KBM-7 (cell line): ENCODE data around the gene CAMTA1.

ENCODE experiments used
- DNase-seq: peaks from one replicate; pipeline ENCODE4 v3.0.0-alpha.2; 2015
- in situ Hi-C: fragments of 300-500 bp; cut with MboI; formaldehyde crosslinking; loops from 2 replicates; pipeline ENCODE4 v1.14.3; 2020; ENCODE audit warnings: low sequenced_read_pairs, low pct_unique_long_range_greater_than_20kb, mixed read lengths

The CAMTA1 gene

GRCh38 chr1:7232441-7233236 is 447.4 kb downstream of the CAMTA1 start:
- no peak for DNase-seq
- in situ Hi-C loops, result no loop called here

DNA sequence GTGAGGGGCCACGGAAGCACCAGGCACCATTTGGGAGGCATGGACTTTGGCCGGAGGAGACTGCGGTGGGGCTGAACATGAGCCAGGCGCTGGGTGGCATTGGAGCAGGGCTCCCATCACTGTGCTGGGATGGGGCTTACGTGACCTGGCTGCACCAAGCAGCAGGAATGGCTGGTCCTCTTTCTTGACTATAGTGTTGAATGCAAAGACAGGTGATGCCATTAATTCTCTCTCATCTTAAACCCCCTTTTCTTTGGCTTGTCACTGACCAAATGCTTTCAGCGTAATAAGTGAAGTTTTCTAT is 447.9 kb downstream of the CAMTA1 start:
- in situ Hi-C loops, result no loop called here
- no peak for DNase-seq

DNA sequence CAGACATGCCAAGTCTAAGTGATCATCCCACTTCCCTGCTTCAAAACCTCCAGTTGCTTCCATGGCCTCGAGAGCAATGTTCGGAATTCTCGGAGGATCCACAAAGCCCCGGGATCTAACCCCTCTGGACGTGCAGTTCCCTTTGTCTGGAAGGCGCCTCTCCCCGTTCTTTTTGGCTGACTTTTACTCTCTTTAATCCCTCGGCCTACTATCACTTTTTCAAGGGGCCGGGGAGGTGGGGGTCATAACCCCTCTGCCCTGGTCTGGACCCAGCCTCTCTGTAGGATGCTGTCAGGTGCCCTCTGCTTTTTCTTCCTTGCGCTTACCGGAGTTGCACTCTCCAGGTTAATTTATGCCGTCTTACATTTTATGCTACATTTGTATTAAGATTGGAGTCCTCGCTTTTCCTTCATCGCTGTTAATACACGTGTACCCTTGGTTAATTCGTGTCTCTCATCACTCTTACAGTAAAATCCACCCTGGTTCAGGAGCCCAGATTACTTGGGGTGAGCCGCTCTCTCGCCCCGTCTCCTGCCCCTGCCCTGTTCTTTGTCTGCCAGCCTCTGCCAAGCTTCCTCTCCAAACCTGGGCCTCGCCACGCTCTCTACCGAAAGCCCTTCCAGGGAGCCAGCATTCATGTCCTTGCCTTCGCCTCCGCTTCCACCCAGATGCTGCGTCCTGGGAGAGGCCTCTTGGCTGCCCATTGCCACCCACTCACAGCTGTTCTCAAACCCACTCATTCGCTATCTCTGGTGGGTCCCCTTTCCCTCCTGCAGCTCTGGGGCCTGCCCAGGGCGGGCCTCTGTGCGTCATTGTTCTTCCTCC is 448.6 kb downstream of the CAMTA1 start:
- in situ Hi-C loops, result no loop called here
- no peak for DNase-seq

- in situ Hi-C loops, result no loop called here
- no peak for DNase-seq
Measured at GRCh38 chr1:7234471-7234755, 449.2 kb downstream of the CAMTA1 start.

GRCh38 chr1:7235871-7236517 is 450.7 kb downstream of the CAMTA1 start:
- no peak for DNase-seq
- in situ Hi-C loops, result no loop called here

GRCh38 chr1:7236844-7237515 is 451.7 kb downstream of the CAMTA1 start:
- DNase-seq, result no peak
- in situ Hi-C loops, result no loop called here

DNA sequence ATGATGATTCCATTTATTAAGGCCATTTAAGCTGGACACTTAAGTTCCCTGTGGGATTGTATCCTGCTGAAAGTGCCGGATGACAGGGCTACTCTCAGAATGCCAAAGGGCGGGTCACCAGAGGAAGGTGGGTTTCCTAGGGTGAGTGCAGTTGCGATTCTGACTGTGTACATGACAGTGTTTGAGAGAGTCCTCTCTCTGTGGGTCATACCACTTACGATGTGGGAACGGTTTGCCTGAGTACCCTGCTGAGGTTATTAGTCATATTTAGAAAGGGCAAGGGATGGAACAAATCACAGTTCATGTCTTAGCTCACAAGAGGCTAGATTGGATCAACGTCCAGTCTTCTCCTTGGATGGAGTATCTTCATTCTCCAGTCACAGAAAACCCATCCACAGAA is 461.9 kb downstream of the CAMTA1 start:
- in situ Hi-C loops, result no loop called here

GRCh38 chr1:7247791-7248548 is 462.7 kb downstream of the CAMTA1 start:
- DNase-seq, result no peak
- in situ Hi-C loops, result no loop called here

More for the DNA sequence above, 461.9 kb downstream of the CAMTA1 start:
- DNase-seq, result no peak

DNA sequence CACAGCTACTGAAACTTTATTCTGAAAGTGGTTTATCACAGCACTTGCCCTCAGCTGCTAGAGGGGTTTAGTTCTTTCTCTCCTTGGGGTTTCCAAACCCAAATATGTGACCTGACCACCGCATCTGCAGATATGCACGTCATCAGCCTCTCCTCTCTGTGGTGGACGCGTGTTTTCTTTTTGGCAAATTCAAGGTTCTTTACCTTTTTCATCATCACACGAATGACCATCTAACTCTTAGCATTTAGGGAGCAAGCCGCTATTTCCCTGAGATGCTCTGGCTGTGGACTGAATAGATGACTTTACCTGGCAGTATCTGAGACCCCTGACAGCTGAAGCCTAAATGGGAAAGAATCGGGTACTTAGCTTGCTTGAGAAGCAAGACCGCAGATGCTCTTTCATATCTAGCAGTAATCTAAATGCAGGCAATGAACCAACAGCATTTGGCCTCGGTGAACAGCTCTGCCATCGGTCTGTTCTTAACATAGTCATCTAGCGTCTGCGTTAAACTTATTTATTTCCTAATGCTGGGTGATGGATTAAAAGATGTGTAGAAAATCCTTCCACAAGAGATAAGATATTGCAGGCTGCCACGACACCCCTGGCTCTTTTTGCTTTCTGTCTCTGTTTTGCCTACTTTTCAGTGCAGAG is 463.4 kb downstream of the CAMTA1 start:
- DNase-seq, result no peak
- in situ Hi-C loops, result no loop called here

DNA sequence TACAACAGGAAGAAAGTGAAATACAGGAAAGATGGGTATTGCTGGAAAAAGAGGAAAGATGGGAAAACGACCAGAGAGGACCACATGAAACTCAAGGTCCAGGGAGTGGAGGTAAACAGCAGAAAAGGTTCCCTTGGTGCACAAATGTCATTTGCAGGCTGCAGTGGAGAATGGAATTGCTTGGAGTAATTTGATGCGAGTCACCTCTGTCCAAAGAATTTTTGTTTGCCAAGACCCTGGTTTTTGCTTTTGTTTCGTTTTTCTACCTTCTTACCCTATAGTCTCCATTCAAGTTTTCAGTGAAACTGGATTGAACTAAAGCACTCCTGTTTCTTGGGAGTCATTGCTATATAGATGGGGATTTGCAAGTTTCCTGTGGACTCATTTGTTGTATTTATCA is 464.3 kb downstream of the CAMTA1 start:
- in situ Hi-C loops, result no loop called here
- DNase-seq, result no peak

DNA sequence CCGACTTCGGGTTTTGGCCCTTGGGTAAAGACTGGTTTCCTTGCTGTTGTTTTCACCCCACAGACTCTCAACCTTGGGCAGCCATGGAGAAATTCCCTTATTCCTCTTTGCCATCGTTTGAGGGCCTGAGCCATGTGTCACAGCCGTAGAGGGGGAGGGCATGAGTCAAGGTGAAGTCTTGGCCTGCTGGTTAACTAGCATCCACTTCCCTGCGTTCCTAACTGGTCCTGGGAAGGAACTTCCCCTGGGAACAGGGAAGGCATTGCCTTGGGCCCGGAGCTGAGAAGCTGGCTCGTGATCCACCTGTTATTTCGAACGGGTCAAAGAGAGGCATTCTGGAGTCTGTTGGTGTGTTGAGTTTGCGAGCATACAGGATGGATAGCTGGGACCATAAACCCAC is 464.9 kb downstream of the CAMTA1 start:
- no peak for DNase-seq

DNA sequence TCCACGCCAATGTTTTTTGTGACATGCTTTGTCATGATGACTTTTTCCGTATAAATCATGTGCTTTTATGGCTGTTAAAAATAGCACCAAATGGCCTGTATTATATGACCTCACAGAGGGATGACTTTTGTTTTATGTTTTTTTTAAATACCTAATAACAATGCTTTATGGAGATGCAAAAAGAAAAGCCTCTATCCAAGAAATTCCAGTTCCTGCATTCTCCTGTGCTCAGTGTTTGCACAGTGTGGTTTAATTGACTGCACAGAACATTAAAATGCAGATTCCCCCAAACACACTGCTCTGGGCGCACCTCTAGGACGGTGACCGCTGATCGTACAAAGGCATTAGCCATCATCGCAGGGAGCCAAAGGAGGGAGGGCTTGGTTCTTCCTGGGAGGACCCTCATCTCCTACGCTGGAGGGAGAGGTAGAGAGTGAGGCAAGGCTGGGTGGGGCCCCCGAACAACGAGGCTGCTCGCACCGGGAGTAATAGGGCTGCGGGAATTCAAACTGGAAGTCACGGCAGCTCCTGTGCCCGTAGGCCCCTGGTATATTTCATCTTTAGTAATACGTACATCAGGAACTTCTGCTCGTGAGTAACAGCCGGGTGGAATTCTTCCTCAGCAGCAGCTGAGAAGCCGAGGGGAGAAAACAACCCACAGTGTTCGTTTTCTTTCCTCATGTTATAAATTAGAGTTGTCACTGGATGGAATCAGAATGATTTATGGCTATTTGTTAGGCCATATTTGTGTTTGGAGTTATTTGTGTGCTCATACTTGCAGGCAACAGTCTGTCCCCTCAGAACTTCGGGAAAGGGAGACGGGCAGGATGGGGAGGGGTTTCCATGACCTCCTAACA is 465.6 kb downstream of the CAMTA1 start:
- in situ Hi-C loops, result no loop called here
- no peak for DNase-seq

More for the DNA sequence above, 464.9 kb downstream of the CAMTA1 start:
- in situ Hi-C loops, result no loop called here

GRCh38 chr1:7251454-7251800 is 466.2 kb downstream of the CAMTA1 start:
- in situ Hi-C loops, result no loop called here
- DNase-seq, result no peak

GRCh38 chr1:7252411-7253117 is 467.3 kb downstream of the CAMTA1 start:
- in situ Hi-C loops, result no loop called here
- DNase-seq, result no peak

DNA sequence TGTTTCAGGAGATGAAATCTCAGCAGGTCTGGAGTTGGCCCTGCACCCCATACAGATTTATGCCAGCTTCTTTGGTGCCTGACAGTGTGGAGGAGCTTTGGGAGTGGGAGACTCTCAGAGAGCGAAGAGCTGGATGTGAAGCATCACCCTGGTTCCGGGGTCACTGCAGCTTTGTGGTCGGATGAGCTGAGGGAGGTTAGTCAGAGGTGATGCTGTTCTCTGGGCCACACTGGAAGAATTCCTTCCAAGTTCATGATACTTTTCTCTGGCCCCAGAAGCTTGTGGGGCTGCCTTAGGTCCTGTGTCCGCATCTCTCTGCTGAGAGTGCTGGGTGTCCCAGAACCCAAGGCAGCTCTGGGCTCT is 467.8 kb downstream of the CAMTA1 start:
- DNase-seq, result no peak
- in situ Hi-C loops, result no loop called here

DNA sequence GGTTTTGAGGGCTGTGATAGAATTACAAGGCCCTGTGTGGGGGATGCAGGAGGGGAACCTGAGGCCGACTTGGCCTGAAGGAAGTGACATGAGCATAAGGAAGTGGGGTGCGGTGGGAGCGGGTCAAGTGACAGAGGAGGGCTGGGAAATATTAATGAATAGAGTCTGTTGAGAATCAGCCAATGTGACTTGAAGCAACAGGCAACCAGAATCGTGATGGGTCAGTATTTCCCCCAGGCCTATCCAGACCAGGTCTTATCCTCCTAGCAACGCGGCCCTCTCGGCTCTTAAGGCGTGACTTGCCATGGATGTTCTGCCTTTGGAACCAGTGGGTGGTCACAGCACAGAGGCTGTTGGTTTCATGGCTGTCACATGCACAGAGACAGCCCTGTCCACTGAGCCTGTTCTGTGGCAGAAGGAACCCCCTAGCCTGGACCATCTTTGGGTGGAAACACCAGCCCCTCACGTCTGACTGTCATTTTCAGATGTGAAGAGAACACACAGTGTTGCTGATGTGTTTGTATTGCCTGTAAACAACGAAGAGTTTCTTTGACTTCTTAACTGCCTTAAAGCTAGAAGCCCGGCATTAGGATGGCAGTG is 468.8 kb downstream of the CAMTA1 start:
- DNase-seq, result no peak
- in situ Hi-C loops, result no loop called here
